T-helper 17 cell (primary cell): ENCODE results near the gene TIMM21. TPM values are rescaled to one million over a fixed set of nuclear protein-coding genes. Genes with fewer than 3 reads are reported as not detected.
A peak's percentile ranks its signal among the peaks of the same experiment; 100 is the strongest.

Experiments used
- ATAC-seq: fragments of 150-1000 bp; cut with Tn5 transposase; 2 replicates; pipeline ENCODE4 v1.10.0; 2021; ENCODE audit warnings: mild to moderate bottlenecking, moderate library complexity
- DNase-seq, 3 donors: peaks; one replicate each; pipeline versions ENCODE4 v3.0.0 to v3.0.0-alpha.2; 2020 to 2021
- H3K9me3 ChIP-seq: one replicate; pipeline ENCODE4 v1.7.0; 2013; ENCODE audit warnings: low read length, mild to moderate bottlenecking; ENCODE audit not compliant: control insufficient read depth, poor library complexity, severe bottlenecking
- H3K27ac Mint-ChIP-seq: one replicate; pipeline ENCODE4 v1.8.0; 2022; ENCODE audit warnings: mild to moderate bottlenecking, moderate library complexity, mixed read lengths
- H3K27me3 Mint-ChIP-seq: one replicate; pipeline ENCODE4 v1.8.0; 2022; ENCODE audit warnings: mixed read lengths
- H3K36me3 Mint-ChIP-seq: one replicate; pipeline ENCODE4 v1.8.0; 2022; ENCODE audit warnings: low read depth, mixed read lengths
- H3K4me1 Mint-ChIP-seq: one replicate; pipeline ENCODE4 v1.8.0; 2022; ENCODE audit warnings: mild to moderate bottlenecking, mixed read lengths
- H3K4me3 Mint-ChIP-seq: one replicate; pipeline ENCODE4 v1.8.0; 2022; ENCODE audit warnings: mild to moderate bottlenecking, moderate library complexity, mixed read lengths
- total RNA-seq, 4 donors: library from RNA in 2 of 4; stranded (reverse) in 2 of 4; gene quantifications; one replicate each; pipeline ENCODE4 v1.2.3 and lab custom pipeline; 2022 to 2026

The TIMM21 gene
- total RNA-seq: 10 to 100 TPM; 10.3 to 12.1 TPM
- 9.0 to 19.9 reads per million in 2 donors for total RNA-seq (lab: John Stamatoyannopoulos, UW)

- DNase-seq (peak; percentile 89 to 92 (median 90)), ATAC-seq (peak; percentile 88)
- H3K4me1 Mint-ChIP-seq: peaks cover 36% of the 10 kb centered on the region
Measured at GRCh38 chr18:74147779-74148542, at the start of gene TIMM21, which contains the start of gene FBXO15. TSS of gene TIMM21 (plus strand) at chr18:74148523. CDS start at chr18:74148809, 286 bp downstream. TSS of gene FBXO15 (minus strand) at chr18:74147834. CDS start at chr18:74147785, 49 bp downstream.

GRCh38 chr18:74108460-74108859 lies 39.9 kb upstream of the TIMM21 start:
- no peak for ATAC-seq
- no peaks in the 10 kb centered on the region for H3K4me1 Mint-ChIP-seq
- no peak for DNase-seq
- H3K9me3 ChIP-seq: peaks cover 3% of the 10 kb centered on the region
- H3K36me3 Mint-ChIP-seq: no peaks in the 10 kb centered on the region
- H3K27ac Mint-ChIP-seq: no peak overlapping the region
- no peak overlapping the region for H3K4me3 Mint-ChIP-seq
- H3K27me3 Mint-ChIP-seq: no peaks in the 10 kb centered on the region

More at GRCh38 chr18:74147779-74148542, at the start of gene TIMM21, which contains the start of gene FBXO15:
- H3K4me3 Mint-ChIP-seq: peak within 1 kb of the TSS; percentile 96
- peaks cover 5% of the 10 kb centered on the region for H3K36me3 Mint-ChIP-seq
- peaks cover 4% of the 10 kb centered on the region for H3K27me3 Mint-ChIP-seq
- H3K9me3 ChIP-seq: no peaks in the 10 kb centered on the region
- peak within 1 kb of the TSS; percentile 99 for H3K27ac Mint-ChIP-seq

GRCh38 chr18:74110149-74110548 lies 38.2 kb upstream of the TIMM21 start:
- H3K27ac Mint-ChIP-seq: no peak overlapping the region
- peaks cover 3% of the 10 kb centered on the region for H3K9me3 ChIP-seq
- ATAC-seq: no peak
- no peaks in the 10 kb centered on the region for H3K4me1 Mint-ChIP-seq
- no peak overlapping the region for H3K4me3 Mint-ChIP-seq
- H3K27me3 Mint-ChIP-seq: no peaks in the 10 kb centered on the region
- no peak for DNase-seq
- H3K36me3 Mint-ChIP-seq: no peaks in the 10 kb centered on the region

- Mint-ChIP-seq H3K4me1 (no peaks in the 10 kb centered on the region), H3K36me3 (no peaks in the 10 kb centered on the region), H3K4me3 (no peak overlapping the region), H3K27me3 (no peaks in the 10 kb centered on the region), H3K27ac (no peak overlapping the region)
- H3K9me3 ChIP-seq: peaks cover 3% of the 10 kb centered on the region
- DNase-seq: no peak
- no peak for ATAC-seq
Measured at GRCh38 chr18:74110976-74111375, 37.3 kb upstream of the TIMM21 start.

GRCh38 chr18:74113711-74114110 lies 34.6 kb upstream of the TIMM21 start:
- peaks cover under 1% of the 10 kb centered on the region for H3K9me3 ChIP-seq
- ATAC-seq: no peak
- no peak overlapping the region for H3K27ac Mint-ChIP-seq
- H3K36me3 Mint-ChIP-seq: no peaks in the 10 kb centered on the region
- H3K4me1 Mint-ChIP-seq: no peaks in the 10 kb centered on the region
- peaks cover under 1% of the 10 kb centered on the region for H3K27me3 Mint-ChIP-seq
- DNase-seq: no peak
- no peak overlapping the region for H3K4me3 Mint-ChIP-seq

- Mint-ChIP-seq H3K4me1 (no peaks in the 10 kb centered on the region), H3K4me3 (no peak overlapping the region), H3K36me3 (no peaks in the 10 kb centered on the region), H3K27ac (no peak overlapping the region), H3K27me3 (peaks cover 4% of the 10 kb centered on the region)
- no peaks in the 10 kb centered on the region for H3K9me3 ChIP-seq
- no peak for DNase-seq
- ATAC-seq: no peak
Measured at GRCh38 chr18:74114116-74114515, 34.2 kb upstream of the TIMM21 start.

- DNase-seq: no peak
- Mint-ChIP-seq H3K27me3 (peaks cover 14% of the 10 kb centered on the region), H3K27ac (no peak overlapping the region), H3K4me1 (no peaks in the 10 kb centered on the region), H3K4me3 (no peak overlapping the region), H3K36me3 (peaks cover 3% of the 10 kb centered on the region)
- ATAC-seq: no peak
- no peaks in the 10 kb centered on the region for H3K9me3 ChIP-seq
Measured at GRCh38 chr18:74115046-74115445, 33.3 kb upstream of the TIMM21 start.

GRCh38 chr18:74116633-74117554 lies 31.4 kb upstream of the TIMM21 start:
- no peak for ATAC-seq
- Mint-ChIP-seq H3K36me3 (peaks cover 3% of the 10 kb centered on the region), H3K27me3 (peaks cover 25% of the 10 kb centered on the region), H3K4me1 (peaks cover 2% of the 10 kb centered on the region), H3K27ac (no peak overlapping the region), H3K4me3 (no peak overlapping the region)
- no peak for DNase-seq
- H3K9me3 ChIP-seq: no peaks in the 10 kb centered on the region

- H3K4me1 Mint-ChIP-seq: peaks cover 5% of the 10 kb centered on the region
- no peak overlapping the region for H3K27ac Mint-ChIP-seq
Measured at GRCh38 chr18:74123200-74123599, 25.1 kb upstream of the TIMM21 start.

GRCh38 chr18:74124642-74125041 lies 23.7 kb upstream of the TIMM21 start:
- H3K4me3 Mint-ChIP-seq: no peak overlapping the region
- no peak overlapping the region for H3K27ac Mint-ChIP-seq
- peaks cover 8% of the 10 kb centered on the region for H3K4me1 Mint-ChIP-seq
- ATAC-seq: no peak
- H3K36me3 Mint-ChIP-seq: peaks cover 4% of the 10 kb centered on the region
- no peak for DNase-seq
- no peaks in the 10 kb centered on the region for H3K9me3 ChIP-seq
- H3K27me3 Mint-ChIP-seq: peaks cover 33% of the 10 kb centered on the region

More at GRCh38 chr18:74123200-74123599, 25.1 kb upstream of the TIMM21 start:
- H3K9me3 ChIP-seq: no peaks in the 10 kb centered on the region
- no peak for DNase-seq
- Mint-ChIP-seq H3K27me3 (peaks cover 43% of the 10 kb centered on the region), H3K4me3 (no peak overlapping the region), H3K36me3 (peaks cover 7% of the 10 kb centered on the region)
- no peak for ATAC-seq

GRCh38 chr18:74126684-74127655 lies 21.4 kb upstream of the TIMM21 start:
- DNase-seq (no peak), ATAC-seq (no peak)
- Mint-ChIP-seq H3K4me1 (peaks cover 6% of the 10 kb centered on the region), H3K4me3 (no peak overlapping the region), H3K27me3 (peaks cover 18% of the 10 kb centered on the region), H3K36me3 (peaks cover 4% of the 10 kb centered on the region), H3K27ac (no peak overlapping the region)
- no peaks in the 10 kb centered on the region for H3K9me3 ChIP-seq

- no peak for DNase-seq
- peaks cover 4% of the 10 kb centered on the region for H3K36me3 Mint-ChIP-seq
- no peaks in the 10 kb centered on the region for H3K9me3 ChIP-seq
- no peak for ATAC-seq
- peaks cover 6% of the 10 kb centered on the region for H3K4me1 Mint-ChIP-seq
- H3K27me3 Mint-ChIP-seq: peaks cover 12% of the 10 kb centered on the region
- H3K4me3 Mint-ChIP-seq: no peak overlapping the region
- H3K27ac Mint-ChIP-seq: no peak overlapping the region
Measured at GRCh38 chr18:74128159-74128558, 20.2 kb upstream of the TIMM21 start.
